PC-9 (cell line): ENCODE measurements around the gene UBR7. TPM values are rescaled to one million over a fixed set of nuclear protein-coding genes. Genes with fewer than 3 reads are reported as not detected.

ENCODE experiments used
- BruUV-seq: library from RNA; stranded (reverse); fragments of 400-500 nt; replicated peaks from 2 replicates; lab custom pipeline; 2021; lab: Mats Ljungman, UMichigan
- CTCF ChIA-PET: fragments of 300-600 bp; sonication (Branson Sonifier 250); formaldehyde crosslinking; loops from one replicate; lab custom pipeline; 2022; ENCODE audit warnings: antibody characterized with exemption; lab: Charles Lee
- POLR2A ChIA-PET: fragments of 300-600 bp; sonication (Branson Sonifier 250); formaldehyde crosslinking; loops from one replicate; lab custom pipeline; 2022; ENCODE audit warnings: antibody characterized with exemption; ENCODE audit not compliant: unreplicated experiment; lab: Charles Lee
- DNase-seq, 2 experiments: peaks; one replicate each; pipeline versions ENCODE4 v3.0.0 to v3.0.0-alpha.2; 2015 to 2022; ENCODE audit warnings: mixed read lengths in 1 of 2
- H2AFZ ChIP-seq: fragments of 200-600 bp; sonication (generic); 2 replicates; pipeline ENCODE4 v1.8.1; 2017; ENCODE audit warnings: antibody characterized with exemption
- H3F3A ChIP-seq: fragments of 200-600 bp; sonication (generic); 2 replicates; pipeline ENCODE4 v1.8.1; 2017; ENCODE audit warnings: antibody characterized with exemption, mild to moderate bottlenecking, low read depth; ENCODE audit not compliant: insufficient read depth
- H3K27ac ChIP-seq: fragments of 200-600 bp; sonication (generic); 2 replicates; pipeline ENCODE4 v1.6.1; 2016; ENCODE audit warnings: mixed run types
- H3K27me3 ChIP-seq: fragments of 200-600 bp; sonication (generic); 2 replicates; pipeline ENCODE4 v1.6.1; 2016; ENCODE audit warnings: low read depth, mixed run types; ENCODE audit not compliant: insufficient read depth
- H3K36me3 ChIP-seq: fragments of 200-600 bp; sonication (generic); 2 replicates; pipeline ENCODE4 v1.6.1; 2016; ENCODE audit warnings: low read depth, mixed run types
- H3K4me1 ChIP-seq: fragments of 200-600 bp; sonication (generic); replicated peaks from 2 replicates; pipeline ENCODE4 v1.6.1; 2016; ENCODE audit warnings: mixed run types; ENCODE audit not compliant: insufficient read depth
- H3K4me2 ChIP-seq: fragments of 200-600 bp; sonication (generic); 2 replicates; pipeline ENCODE4 v1.6.1; 2017; ENCODE audit warnings: mixed run types
- H3K4me3 ChIP-seq: fragments of 200-600 bp; sonication (generic); 2 replicates; pipeline ENCODE4 v1.6.1; 2016; ENCODE audit warnings: mixed run types
- H3K79me2 ChIP-seq: fragments of 200-600 bp; sonication (generic); 2 replicates; pipeline ENCODE4 v1.6.1; 2017; ENCODE audit warnings: low read depth, mixed run types
- H3K9me2 ChIP-seq: fragments of 200-600 bp; sonication (generic); 2 replicates; pipeline ENCODE4 v1.8.1; 2017; ENCODE audit warnings: mild to moderate bottlenecking; ENCODE audit not compliant: insufficient read depth
- H3K9me3 ChIP-seq: fragments of 200-600 bp; sonication (generic); 2 replicates; pipeline ENCODE4 v1.8.1; 2016; ENCODE audit warnings: low read depth; ENCODE audit not compliant: insufficient read depth
- H4K20me1 ChIP-seq: fragments of 200-600 bp; sonication (generic); 2 replicates; pipeline ENCODE4 v1.8.1; 2017; ENCODE audit not compliant: insufficient read depth
- CTCF ChIP-seq: fragments of 200-600 bp; sonication (generic); conservative IDR thresholded peaks from 2 replicates; pipeline ENCODE4 v1.6.1; 2017; ENCODE audit warnings: mixed run types, antibody characterized with exemption, mild to moderate bottlenecking, moderate library complexity
- EZH2 ChIP-seq: fragments of 200-600 bp; sonication (generic); IDR thresholded peaks from 2 replicates; pipeline ENCODE4 v1.8.0; 2017; ENCODE audit warnings: antibody characterized with exemption, low read depth
- intact Hi-C: fragments of 100-400 bp; cut with micrococcal nuclease; formaldehyde crosslinking; loops from one replicate; pipeline ENCODE4 v1.10.0; 2022; ENCODE audit not compliant: unreplicated experiment
- total RNA-seq: library from RNA; stranded (reverse); gene quantifications from 2 replicates; pipeline ENCODE4 v1.2.3, GENCODE V29; 2021

Gene UBR7
- total RNA-seq, 1 experiment from 2014 or later, result 14.3 TPM

- Histone ChIP-seq H3K27me3 (no peaks in the 10 kb centered on the region), H3K4me2 (no peak overlapping the region), H3K9me3 (no peaks in the 10 kb centered on the region), H3K4me1 (0 out of 2 replicates have a peak, but pooled peaks cover under 1% of the 10 kb centered on the region), H3K79me2 (no peaks in the 10 kb centered on the region), H2AFZ (no peak overlapping the region), H3F3A (peaks cover 4% of the 10 kb centered on the region; the same call in 1 of the 2 replicates), H3K36me3 (peaks cover 5% of the 10 kb centered on the region; the same call in 1 of the 2 replicates), H3K4me3 (no peak overlapping the region), H3K27ac (no peak overlapping the region), H4K20me1 (no peaks in the 10 kb centered on the region), H3K9me2 (no peaks in the 10 kb centered on the region)
- ChIA-PET CTCF (interaction anchor here (0.5 kb wide), 1 partner anchor 28 kb away, joined by 9 read pairs; no protein-coding TSS in a partner anchor), POLR2A (no interaction called here)
- intact Hi-C loops, result loop anchor here (2.0 to 5.0 kb wide), 2 partner anchors 308 to 384 kb away; no protein-coding TSS in a partner anchor
- DNase-seq, result peak; percentile 20 to 36
- no TSS peak for BruUV-seq
- no peak for TF ChIP-seq CTCF
- no peak for TF ChIP-seq EZH2
Measured at GRCh38 chr14:93234798-93235197, 27.7 kb downstream of the UBR7 start.

- TF ChIP-seq EZH2, result no peak
- TF ChIP-seq CTCF, result no peak
- ChIA-PET POLR2A (interaction anchor here (0.6 kb wide), 1 partner anchor 72 kb away, joined by 3 read pairs; no protein-coding TSS in a partner anchor), CTCF (interaction anchor here (0.7 kb wide), 1 partner anchor 23 kb away, joined by 6 read pairs; no protein-coding TSS in a partner anchor)
- intact Hi-C loops, result no loop called here
- no peaks in the 10 kb centered on the region for H3K79me2 ChIP-seq
- H3K9me3 ChIP-seq, result no peaks in the 10 kb centered on the region
- no peak overlapping the region for H2AFZ ChIP-seq
- H3K9me2 ChIP-seq, result no peaks in the 10 kb centered on the region
- H3K36me3 ChIP-seq, result peaks cover 5% of the 10 kb centered on the region; the same call in 1 of the 2 replicates
- no TSS peak for BruUV-seq
- no peak overlapping the region for H3K27ac ChIP-seq
- H3K4me1 ChIP-seq, result peaks cover 14% of the 10 kb centered on the region
- H3F3A ChIP-seq, result peaks cover 11% of the 10 kb centered on the region
- H3K4me2 ChIP-seq, result peak overlapping the region; percentile 12; the same call in 1 of the 2 replicates
- DNase-seq, result peak in 1 of 2 experiments; percentile 76
- no peaks in the 10 kb centered on the region for H3K27me3 ChIP-seq
- H4K20me1 ChIP-seq, result 0 out of 2 replicates have a peak, but pooled peaks cover 4% of the 10 kb centered on the region
- no peak overlapping the region for H3K4me3 ChIP-seq
Measured at GRCh38 chr14:93239869-93240677, 33.0 kb downstream of the UBR7 start.

- H3K27me3 ChIP-seq, result no peaks in the 10 kb centered on the region
- DNase-seq, result no peak
- TF ChIP-seq CTCF, result no peak
- TF ChIP-seq EZH2, result no peak
- no peak overlapping the region for H3K4me3 ChIP-seq
- no peaks in the 10 kb centered on the region for H3K79me2 ChIP-seq
- no peak overlapping the region for H2AFZ ChIP-seq
- BruUV-seq, result no TSS peak
- H3K4me2 ChIP-seq, result peak overlapping the region; percentile 12; the same call in 1 of the 2 replicates
- peaks cover 11% of the 10 kb centered on the region for H3F3A ChIP-seq
- 0 out of 2 replicates have a peak, but pooled peaks cover 4% of the 10 kb centered on the region for H4K20me1 ChIP-seq
- H3K4me1 ChIP-seq, result peaks cover 14% of the 10 kb centered on the region
- H3K9me3 ChIP-seq, result no peaks in the 10 kb centered on the region
- POLR2A ChIA-PET, result no interaction called here
- no peaks in the 10 kb centered on the region for H3K9me2 ChIP-seq
- H3K27ac ChIP-seq, result no peak overlapping the region
- H3K36me3 ChIP-seq, result peaks cover 5% of the 10 kb centered on the region; the same call in 1 of the 2 replicates
- CTCF ChIA-PET, result interaction anchor here (0.7 kb wide), 1 partner anchor 22 kb away, joined by 6 read pairs; no protein-coding TSS in a partner anchor
- intact Hi-C loops, result no loop called here
Measured at GRCh38 chr14:93240678-93241000, 33.6 kb downstream of the UBR7 start.
